ENCODE measurements around the gene TRIM63.

GRCh38 chr1:26032656-26033357, 34.6 kb downstream of the TRIM63 start:
- TF ChIP-seq RAD21 (CRISPR knock-in tag; IDR thresholded peaks at IDR 0.05) (no peak), SP4 (CRISPR knock-in tag; IDR thresholded peaks at IDR 0.05) (no peak), ZNF335 (CRISPR knock-in tag; IDR thresholded peaks at IDR 0.05) (no peak)
